Right renal pelvis (tissue), 4 donors: ENCODE data around the gene JCHAIN. TPM values are rescaled to one million over a fixed set of nuclear protein-coding genes. Genes with fewer than 3 reads are reported as not detected.

Experiments used
- polyA plus RNA-seq, 4 donors: library from polyadenylated mRNA; unstranded; fragments of 120-200 nt; gene quantifications; one replicate each; pipeline ENCODE4 v1.2.1, GENCODE V29; 2013; ENCODE audit not compliant: insufficient read length in 4 of 4

JCHAIN gene
- polyA plus RNA-seq, 4 donors = 0.54 to 1.1 (median 0.84) TPM

Other genes starting within 250 kb of the JCHAIN start
- under 1 TPM in 3 of 4 donors, not detected in 1; 0.07 to 0.11 (median 0.08) TPM for gene MUC7, start 194.3 kb downstream of the JCHAIN start, polyA plus RNA-seq
- gene AMTN, start 147.9 kb downstream of the JCHAIN start, polyA plus RNA-seq = not detected
- gene AMBN, start 74.3 kb downstream of the JCHAIN start, polyA plus RNA-seq = 1 to 10 TPM; 1.2 to 1.6 (median 1.5) TPM
- 1 to 10 TPM; 4.9 to 7.0 (median 5.7) TPM for gene ENAM, start 37.8 kb downstream of the JCHAIN start, polyA plus RNA-seq
- gene UTP3, start 22.0 kb upstream of the JCHAIN start, polyA plus RNA-seq = 10 to 100 TPM; 44.1 to 50.3 (median 49.6) TPM
- gene RUFY3, start 55.5 kb upstream of the JCHAIN start, polyA plus RNA-seq = 100 to 1,000 TPM in 2 of 4 donors, 10 to 100 TPM in 2; 81.1 to 109 (median 99.7) TPM
- 100 to 1,000 TPM; 118 to 139 (median 137) TPM for gene GRSF1, start 173.4 kb upstream of the JCHAIN start, polyA plus RNA-seq
- 10 to 100 TPM; 40.5 to 52.9 (median 45.9) TPM for gene MOB1B, start 235.9 kb upstream of the JCHAIN start, polyA plus RNA-seq